ENCODE data around the gene RCVRN. TPM values are rescaled to one million over a fixed set of nuclear protein-coding genes. Genes with fewer than 3 reads are reported as not detected.

Gene RCVRN
- total and polyA plus RNA-seq, 2 of the 8 experiments (the other 6 are each of a cell fraction or from before 2014, with no cell fraction given): not detected

GRCh38 chr17:9913476-9913875, 8.4 kb upstream of the RCVRN start (continued):
- TF ChIP-seq CHD7 (IDR thresholded peaks at IDR 0.05; ENCODE audit: insufficient replicate concordance, low read length) (no peak), BRCA1 (IDR thresholded peaks at IDR 0.05; ENCODE audit: low read depth, low read length) (no peak), EP300 (IDR thresholded peaks at IDR 0.05; ENCODE audit: borderline replicate concordance in 1 of 2, low read depth in 2 of 2, low read length in 2 of 2) (no peak), EZH2 (IDR thresholded peaks at IDR 0.05; ENCODE audit: low read depth, low read length, severe bottlenecking) (no peak), CBX8 (IDR thresholded peaks at IDR 0.05; ENCODE audit: borderline replicate concordance, low read depth, low read length) (no peak), HDAC2 (IDR thresholded peaks at IDR 0.05; ENCODE audit: borderline replicate concordance in 1 of 2, low read depth in 2 of 2, low read length in 2 of 2) (no peak), NANOG (IDR thresholded peaks at IDR 0.05; ENCODE audit: insufficient read depth, low read depth, low read length, poor library complexity, severe bottlenecking) (no peak)
- TF ChIP-seq, protein P1, sequence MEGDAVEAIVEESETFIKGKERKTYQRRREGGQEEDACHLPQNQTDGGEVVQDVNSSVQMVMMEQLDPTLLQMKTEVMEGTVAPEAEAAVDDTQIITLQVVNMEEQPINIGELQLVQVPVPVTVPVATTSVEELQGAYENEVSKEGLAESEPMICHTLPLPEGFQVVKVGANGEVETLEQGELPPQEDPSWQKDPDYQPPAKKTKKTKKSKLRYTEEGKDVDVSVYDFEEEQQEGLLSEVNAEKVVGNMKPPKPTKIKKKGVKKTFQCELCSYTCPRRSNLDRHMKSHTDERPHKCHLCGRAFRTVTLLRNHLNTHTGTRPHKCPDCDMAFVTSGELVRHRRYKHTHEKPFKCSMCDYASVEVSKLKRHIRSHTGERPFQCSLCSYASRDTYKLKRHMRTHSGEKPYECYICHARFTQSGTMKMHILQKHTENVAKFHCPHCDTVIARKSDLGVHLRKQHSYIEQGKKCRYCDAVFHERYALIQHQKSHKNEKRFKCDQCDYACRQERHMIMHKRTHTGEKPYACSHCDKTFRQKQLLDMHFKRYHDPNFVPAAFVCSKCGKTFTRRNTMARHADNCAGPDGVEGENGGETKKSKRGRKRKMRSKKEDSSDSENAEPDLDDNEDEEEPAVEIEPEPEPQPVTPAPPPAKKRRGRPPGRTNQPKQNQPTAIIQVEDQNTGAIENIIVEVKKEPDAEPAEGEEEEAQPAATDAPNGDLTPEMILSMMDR (IDR thresholded peaks at IDR 0.05; ENCODE audit: control extremely low read depth in 1 of 3, insufficient read depth in 1 of 3, low read depth in 1 of 3, low read length in 3 of 3): no peak

Measured in H1 (cell line).